IPS DF 4.7 (cell line): ENCODE measurements around the gene EXOC3L4.

ENCODE experiments used
- DNase-seq: peaks from one replicate; pipeline ENCODE4 v3.0.0-alpha.2; 2013; ENCODE audit warnings: low spot score; ENCODE audit errors: extremely low read depth

EXOC3L4 gene

DNA sequence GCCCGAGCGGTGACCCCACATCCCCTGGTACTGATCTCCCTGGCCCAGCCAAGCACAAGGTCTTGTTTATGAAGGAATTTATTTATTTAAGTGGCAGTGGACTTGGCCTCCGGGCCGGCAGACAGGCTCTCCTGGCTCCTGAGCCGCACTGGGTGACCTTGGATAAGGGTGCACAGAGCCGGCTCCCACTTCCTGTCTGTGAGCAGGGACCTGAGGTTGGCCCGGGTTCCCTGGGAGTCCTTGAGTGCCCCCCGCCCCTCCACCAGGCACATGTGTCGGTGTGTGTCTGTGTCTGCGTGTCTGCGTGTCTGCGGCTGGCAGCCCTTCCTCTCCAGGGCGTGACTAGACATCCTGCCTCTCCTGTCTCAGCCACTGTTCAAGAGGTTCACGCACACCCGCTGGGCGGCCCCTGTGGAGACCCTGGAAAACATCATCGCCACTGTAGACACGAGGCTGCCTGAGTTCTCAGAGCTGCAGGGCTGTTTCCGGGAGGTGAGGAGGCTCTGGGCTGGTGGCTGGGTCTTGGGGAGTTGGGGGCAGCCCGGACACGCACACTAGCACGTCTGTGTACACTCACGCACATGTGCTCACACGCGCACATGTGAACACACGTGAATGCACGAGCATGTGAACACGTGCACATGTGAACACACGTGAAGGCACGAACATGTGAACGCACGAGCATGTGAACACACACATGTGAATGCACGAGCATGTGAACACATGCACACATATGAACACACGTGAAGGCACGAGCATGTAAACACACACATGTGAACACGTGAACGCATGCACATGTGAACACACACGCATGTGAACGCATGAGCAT, 38.1 kb downstream of the EXOC3L4 start:
- no peak for DNase-seq

DNA sequence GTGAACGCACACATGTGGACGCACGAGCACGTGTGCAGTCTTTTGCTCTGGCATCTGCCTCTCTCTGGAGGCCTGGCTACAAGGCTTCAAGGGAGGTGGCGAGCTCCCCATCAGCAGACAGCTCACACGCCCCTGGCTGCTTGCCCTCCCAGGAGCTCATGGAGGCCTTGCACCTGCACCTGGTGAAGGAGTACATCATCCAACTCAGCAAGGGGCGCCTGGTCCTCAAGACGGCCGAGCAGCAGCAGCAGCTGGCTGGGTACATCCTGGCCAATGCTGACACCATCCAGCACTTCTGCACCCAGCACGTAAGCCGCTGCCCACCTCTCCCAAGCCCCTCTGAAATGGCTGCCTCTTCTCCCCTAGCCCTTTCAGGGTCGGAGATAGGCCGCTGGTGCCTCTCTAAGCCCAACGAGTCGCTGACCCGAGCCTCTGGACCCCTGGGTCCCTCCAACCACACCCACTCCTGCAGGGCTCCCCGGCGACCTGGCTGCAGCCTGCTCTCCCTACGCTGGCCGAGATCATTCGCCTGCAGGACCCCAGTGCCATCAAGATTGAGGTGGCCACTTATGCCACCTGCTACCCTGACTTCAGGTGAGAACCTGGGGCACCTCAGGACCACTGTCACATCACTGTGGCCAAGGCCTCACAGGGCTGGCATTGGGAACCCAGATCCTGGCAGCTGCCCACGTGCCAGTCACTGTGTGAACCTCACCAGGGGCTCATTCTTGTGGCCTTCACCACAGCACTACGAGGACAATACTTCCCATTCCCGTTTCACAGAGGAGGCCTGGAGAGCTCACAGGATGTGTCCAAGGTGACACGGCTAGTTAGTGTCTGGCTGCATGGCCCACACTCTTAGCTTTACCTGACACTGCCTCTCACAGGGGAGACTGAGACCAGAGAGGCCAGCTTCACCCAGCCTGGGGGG, 39.0 kb downstream of the EXOC3L4 start:
- no peak for DNase-seq

DNA sequence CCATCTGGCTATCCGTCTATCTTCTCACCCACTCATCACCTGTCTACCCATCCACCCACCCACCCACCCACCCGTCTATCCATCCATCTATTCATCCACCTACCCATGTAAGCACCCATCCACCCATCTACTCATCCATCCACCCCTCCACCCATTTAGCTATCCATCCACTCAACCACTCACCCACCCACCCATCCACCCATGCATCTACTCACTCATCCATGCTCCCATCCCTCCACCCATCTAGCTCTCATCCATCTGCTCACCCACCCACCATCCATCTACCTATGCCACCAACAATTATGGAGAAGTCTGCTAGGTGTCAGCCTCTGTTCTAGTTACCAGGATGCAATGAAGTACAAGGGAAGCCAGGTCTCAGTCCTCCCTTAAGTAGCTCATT, 39.9 kb downstream of the EXOC3L4 start:
- no peak for DNase-seq

- DNase-seq = no peak
Measured at GRCh38 chr14:103134919-103135318, 40.4 kb downstream of the EXOC3L4 start.

DNA sequence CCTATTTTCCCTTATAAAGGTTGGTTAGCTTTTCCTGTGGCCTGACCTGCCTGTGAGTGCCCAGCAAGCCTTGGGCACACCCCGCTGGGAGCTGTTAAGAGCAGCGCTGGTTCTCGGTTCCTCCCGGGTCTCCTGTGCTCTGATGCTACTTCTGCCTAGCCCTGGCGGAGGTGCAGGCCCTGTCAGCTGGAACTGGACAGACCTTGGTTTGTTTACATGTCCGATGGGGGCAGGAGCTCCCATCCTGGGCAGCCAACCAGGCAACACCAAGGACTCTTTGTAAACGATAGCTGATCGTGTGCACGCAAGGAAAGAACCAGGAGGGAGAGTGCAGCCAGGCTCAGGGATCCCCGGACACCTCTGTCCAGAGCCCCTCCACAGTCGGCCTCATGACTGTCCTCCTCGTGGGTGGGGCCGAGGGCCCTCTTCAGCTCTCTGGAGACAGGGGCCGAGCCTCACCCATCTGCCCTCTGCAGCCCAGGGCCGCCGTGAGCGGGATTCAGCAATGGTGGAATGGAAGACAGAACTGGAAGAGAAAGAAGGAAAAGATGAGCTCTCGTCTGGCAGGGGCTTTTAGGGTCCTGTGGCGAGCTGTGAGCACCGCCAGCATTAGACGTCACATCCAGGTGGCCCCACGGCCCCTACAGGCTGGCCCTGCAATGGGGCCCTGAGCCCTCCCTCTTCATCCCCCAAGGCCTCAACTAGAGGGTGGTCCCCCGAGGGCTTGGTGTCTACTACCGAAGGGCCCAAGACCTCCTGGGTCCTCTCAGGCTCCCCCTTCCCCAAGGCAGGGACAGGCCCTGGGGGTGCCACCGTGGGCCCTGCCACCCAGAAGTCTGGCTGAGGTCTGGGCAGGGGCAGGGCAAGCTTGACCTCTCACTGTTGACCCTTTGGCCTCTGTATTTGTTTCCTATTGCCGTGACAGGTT, 41.1 kb downstream of the EXOC3L4 start:
- no peak for DNase-seq

DNA sequence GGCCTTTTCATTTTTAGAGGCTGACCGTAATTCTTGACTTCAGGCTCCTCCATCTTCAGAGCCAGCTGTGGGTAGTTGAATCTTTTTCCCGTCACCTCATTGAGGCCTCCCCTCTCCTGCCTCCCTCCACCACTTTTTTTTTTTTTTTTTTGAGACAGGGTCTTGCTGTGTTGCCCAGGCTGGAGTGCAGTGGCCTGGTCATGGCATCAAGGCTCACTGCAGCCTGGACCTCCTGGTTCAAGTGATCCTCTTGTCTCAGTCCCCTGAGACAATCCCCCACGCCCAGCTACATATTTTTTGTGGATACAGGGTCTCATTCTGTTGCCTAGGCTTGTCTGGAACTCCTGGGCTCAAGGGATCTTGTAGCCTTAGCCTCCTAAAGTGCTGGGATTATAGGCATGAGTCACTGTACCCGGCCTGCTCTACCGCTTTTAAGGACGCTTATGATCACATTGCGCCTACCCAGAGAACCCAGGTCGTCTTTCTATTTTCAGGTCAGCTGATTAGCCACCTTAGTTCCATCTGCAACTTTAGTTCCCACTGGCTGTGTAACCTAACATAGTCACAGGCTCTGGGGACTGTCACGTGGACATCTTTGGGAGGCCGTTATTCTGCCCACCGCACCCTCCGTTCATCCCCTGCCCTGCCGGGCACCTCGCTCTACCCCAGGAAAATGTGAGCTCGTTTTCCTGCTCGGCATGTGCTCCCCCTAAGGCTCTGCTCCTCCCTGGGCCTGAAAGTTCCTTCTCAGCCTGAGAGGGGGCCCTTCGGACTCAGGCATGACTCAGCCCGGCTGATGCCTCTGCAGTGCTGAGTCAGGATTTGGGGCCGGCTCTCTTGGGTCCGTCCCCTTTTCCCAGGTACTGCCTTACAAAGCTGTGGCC, 42.1 kb downstream of the EXOC3L4 start:
- no peak for DNase-seq

GRCh38 chr14:103137689-103138300, 43.3 kb downstream of the EXOC3L4 start:
- DNase-seq = no peak

GRCh38 chr14:103138301-103139131, 44.0 kb downstream of the EXOC3L4 start:
- DNase-seq = no peak

DNA sequence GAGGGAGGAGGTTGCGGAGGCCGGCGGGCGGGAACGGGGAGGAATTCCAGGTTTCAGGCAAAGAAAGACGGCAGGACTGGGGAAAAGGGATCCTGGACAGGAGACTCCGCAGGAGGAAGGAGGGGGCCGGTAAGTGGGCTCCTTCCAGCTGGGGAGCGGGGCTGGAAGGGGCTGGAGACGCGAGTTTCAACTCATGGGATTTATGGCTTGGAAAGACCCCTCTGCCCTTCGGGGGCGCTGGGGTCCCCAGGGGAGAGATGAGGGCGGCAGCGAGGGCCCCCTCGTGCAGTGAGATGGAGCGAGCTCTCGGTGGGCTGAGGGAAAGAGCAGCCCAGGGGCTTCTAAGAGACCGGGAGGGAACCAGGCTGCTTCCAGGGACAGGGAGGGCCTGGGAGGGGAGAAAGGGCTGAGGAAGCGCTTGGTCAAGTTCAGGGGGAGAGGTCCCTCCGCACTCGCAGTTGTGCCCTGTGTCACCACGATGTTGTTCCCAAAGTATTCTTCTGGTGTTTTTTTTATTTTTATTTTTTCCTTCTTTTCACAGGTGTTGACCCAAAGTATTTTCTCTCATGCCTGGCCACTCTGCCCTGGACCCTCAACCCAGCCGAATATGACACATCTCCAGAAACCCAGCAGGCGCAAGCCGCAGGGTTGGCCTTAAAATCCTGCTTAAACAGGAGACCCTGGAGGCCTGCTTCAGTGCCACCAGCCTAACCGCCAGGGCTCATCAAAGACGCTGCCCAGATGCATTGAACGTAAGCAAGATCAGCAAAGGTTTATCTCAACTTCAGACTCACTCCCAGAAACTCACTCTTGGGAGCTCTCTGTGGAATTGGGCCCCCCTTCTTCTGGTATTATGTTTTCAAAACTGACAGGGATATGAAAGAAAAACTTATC, 44.9 kb downstream of the EXOC3L4 start:
- DNase-seq = no peak

- no peak for DNase-seq
Measured at GRCh38 chr14:103140316-103141109, 46.0 kb downstream of the EXOC3L4 start.

- DNase-seq = no peak
Measured at GRCh38 chr14:103141117-103141796, 46.7 kb downstream of the EXOC3L4 start.

DNA sequence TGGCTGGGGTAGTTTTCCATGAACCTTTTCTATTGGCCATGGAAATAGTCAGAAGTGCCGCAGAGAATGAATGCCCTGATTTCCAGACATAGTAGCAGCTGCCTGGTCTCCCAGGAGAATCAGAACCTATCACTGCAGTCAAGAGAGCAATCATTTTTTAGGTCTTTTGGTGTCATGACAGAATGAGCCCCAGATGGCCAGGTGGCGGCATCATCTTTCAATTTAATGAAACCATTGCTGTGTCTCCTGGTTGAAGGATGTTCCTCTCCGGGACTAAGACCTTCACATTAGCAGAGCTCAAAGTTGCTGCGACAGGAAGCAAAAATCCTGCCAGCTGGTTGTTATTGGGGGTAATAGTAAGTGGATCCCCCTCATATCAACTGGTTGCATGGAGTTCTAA, 47.5 kb downstream of the EXOC3L4 start:
- DNase-seq = no peak

DNA sequence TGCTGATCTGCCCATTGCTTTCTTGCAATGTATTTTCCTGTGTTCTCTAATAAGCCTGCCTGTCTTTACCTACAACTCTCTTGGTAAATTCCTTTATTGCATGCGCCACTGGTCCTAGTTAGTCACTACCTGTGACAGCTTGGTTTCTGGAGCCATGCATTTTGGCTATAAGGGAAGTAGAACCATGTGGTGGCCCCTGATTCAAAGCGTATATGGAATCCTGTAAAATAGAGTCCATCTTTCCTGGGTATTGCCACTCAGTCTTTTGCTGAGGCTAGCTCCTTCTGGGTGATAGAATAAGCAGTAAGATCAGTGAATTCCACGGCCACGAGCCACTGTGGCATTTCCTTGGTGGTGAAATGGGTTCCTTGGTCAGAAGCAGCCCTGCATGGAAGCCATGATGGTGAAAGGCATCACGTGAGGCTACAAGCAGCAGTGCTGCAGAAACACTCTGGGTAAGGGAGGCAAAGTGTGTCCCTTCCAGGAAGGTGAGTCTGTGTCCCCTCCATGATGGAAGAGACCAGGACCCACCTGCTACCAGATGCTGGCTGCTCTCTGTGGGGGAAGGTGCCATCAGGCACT, 48.3 kb downstream of the EXOC3L4 start:
- no peak for DNase-seq

GRCh38 chr14:103143506-103143905, 49.0 kb downstream of the EXOC3L4 start:
- DNase-seq = no peak

DNA sequence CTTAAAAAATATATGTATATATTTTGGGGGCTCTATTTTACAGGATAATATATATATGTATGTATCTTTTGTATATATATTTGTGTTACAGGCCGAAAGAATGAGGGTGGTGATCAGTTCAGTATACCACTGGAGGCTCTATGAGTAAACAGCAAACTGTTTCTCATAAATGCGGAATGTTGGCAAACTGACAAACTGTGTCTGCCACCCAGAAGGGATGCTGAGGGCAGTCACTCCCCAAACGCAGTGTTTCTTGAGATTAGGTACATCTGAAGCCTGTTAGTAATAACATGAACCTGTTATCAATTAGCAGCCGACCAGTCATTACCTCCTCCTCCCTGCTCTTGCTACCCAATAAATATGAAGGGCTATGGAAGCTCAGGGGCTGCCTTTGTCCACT, 49.6 kb downstream of the EXOC3L4 start:
- DNase-seq = no peak

GRCh38 chr14:103146141-103146709, 51.7 kb downstream of the EXOC3L4 start:
- DNase-seq = no peak
